ENCODE results near the gene ADAM12. TPM values are rescaled to one million over a fixed set of nuclear protein-coding genes. Genes with fewer than 3 reads are reported as not detected.

Gene ADAM12
- total RNA-seq, 2 donors from 2014 or later = 0.27 to 2.2 TPM

DNA sequence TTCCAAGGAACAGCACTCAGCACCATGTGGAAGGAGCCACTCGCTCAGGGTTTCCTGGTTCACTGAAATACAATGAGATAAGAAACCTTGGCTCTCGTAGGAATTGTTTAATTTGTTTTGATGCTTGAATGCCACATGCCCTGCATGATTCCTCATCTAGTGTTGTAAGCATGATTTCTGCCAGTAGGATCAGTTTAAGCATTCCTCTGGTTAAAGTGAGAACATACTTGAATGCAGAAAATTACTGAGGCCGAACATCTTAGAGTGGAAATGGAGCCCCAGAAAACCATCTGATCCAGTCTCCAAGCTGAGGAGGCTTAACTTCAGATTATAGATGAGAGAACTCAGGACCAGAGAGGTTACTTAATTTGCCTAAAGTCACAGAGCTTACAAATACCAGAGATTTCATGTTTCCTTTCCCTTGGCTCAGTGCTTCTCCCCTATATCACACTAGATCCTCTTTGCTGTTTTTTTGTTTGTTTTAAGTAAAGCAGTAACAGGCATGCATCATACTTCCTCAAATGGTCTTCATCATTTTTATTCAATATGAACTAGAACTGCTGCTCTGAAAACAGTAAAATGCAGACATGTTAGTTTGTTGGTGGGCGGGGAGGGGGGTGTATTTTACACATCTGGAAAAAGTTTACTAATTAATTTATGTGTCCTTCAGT, 125.1 kb downstream of the ADAM12 start:
- Histone ChIP-seq H3K4me1 (ENCODE audit: control insufficient read depth in 1 of 2, low read depth in 2 of 2) (no peaks in the 10 kb centered on the region), H3K9me3 (no peaks in the 10 kb centered on the region), H3K36me3 (no peaks in the 10 kb centered on the region), H3K4me3 (no peak overlapping the region), H3K27ac (no peak overlapping the region), H3K27me3 (replicated peaks; ENCODE audit: insufficient read depth) (no peaks in the 10 kb centered on the region)
- no peak for DNase-seq (ENCODE audit: low spot score)
- no peak for ATAC-seq (ENCODE audit: insufficient number of reproducible peaks, low FRiP score, low read depth)
- TF ChIP-seq, protein P1, sequence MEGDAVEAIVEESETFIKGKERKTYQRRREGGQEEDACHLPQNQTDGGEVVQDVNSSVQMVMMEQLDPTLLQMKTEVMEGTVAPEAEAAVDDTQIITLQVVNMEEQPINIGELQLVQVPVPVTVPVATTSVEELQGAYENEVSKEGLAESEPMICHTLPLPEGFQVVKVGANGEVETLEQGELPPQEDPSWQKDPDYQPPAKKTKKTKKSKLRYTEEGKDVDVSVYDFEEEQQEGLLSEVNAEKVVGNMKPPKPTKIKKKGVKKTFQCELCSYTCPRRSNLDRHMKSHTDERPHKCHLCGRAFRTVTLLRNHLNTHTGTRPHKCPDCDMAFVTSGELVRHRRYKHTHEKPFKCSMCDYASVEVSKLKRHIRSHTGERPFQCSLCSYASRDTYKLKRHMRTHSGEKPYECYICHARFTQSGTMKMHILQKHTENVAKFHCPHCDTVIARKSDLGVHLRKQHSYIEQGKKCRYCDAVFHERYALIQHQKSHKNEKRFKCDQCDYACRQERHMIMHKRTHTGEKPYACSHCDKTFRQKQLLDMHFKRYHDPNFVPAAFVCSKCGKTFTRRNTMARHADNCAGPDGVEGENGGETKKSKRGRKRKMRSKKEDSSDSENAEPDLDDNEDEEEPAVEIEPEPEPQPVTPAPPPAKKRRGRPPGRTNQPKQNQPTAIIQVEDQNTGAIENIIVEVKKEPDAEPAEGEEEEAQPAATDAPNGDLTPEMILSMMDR (IDR thresholded peaks at IDR 0.05) = no peak

DNA sequence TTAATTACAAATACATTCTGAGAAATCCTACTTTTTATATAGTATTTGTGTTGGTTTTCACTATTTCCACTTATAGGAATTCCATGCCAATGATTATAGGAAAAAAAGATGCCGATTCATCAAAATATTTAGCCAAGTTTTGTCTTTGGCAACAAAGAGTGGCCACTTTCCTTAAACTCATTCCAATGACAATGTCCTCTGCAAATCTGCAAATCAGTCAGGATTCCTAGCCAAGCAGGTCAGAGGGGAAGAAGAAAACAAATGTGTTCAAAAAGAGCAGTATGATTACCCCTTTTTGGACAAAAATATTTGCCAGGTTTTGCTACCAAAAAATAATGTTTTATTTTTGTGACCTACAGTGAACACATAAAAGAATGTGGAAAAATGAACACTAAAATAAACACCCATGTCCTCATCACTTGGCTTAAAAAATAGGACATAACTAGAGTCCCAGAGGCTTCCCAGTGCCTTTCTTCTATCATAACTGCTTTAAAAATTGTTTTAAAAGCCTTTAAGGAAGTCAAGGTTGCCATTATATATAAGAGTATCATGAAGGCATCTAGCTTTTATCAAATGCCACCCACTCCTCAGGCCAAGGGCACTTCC, 125.9 kb downstream of the ADAM12 start:
- H3K36me3 ChIP-seq = no peaks in the 10 kb centered on the region
- H3K4me3 ChIP-seq = no peak overlapping the region
- ATAC-seq (ENCODE audit: insufficient number of reproducible peaks, low FRiP score, low read depth) (no peak), DNase-seq (ENCODE audit: low spot score) (no peak)
- no peaks in the 10 kb centered on the region for H3K9me3 ChIP-seq
- TF ChIP-seq, protein P1 (IDR thresholded peaks at IDR 0.05) = no peak
- no peak overlapping the region for H3K27ac ChIP-seq
- H3K4me1 ChIP-seq (ENCODE audit: control insufficient read depth in 1 of 2, low read depth in 2 of 2) = no peaks in the 10 kb centered on the region
- no peaks in the 10 kb centered on the region for H3K27me3 ChIP-seq (replicated peaks; ENCODE audit: insufficient read depth)

DNA sequence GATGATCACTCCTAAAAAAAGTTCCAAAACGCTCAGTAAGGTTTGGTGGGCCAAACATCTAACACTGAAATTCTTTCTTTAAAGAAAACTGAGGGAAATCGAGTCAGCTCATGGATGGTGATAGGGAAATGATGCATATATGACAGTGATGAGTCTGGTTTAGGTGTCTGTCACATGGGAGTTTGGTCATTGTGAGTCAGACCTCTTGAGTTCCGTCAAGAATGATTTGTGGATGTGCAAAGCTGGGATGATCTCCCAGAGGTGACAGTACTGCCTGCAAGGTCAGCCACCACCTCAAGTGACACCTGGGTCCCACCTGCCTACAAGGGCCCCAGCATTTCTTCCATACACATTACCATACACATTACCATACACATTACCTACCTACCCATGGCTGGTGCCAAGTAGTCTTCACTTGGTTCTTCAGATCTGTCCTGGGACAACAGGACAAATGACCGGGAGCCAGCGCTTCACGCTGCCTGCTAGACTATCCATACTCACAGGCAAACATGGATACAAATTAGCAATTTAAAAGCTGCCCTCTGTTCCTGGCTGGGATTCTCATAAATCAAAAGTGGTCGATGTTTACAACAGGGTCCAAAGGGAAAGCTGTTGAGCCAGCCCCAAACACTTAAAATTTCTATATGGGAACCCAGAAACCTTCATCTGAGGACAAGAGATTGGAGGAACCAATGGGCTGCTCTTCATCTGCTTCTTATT, 128.4 kb downstream of the ADAM12 start:
- TF ChIP-seq, protein P1 (IDR thresholded peaks at IDR 0.05) = no peak
- Histone ChIP-seq H3K27ac (no peak overlapping the region), H3K4me3 (no peak overlapping the region), H3K9me3 (no peaks in the 10 kb centered on the region), H3K36me3 (no peaks in the 10 kb centered on the region), H3K4me1 (ENCODE audit: control insufficient read depth in 1 of 2, low read depth in 2 of 2) (no peaks in the 10 kb centered on the region), H3K27me3 (replicated peaks; ENCODE audit: insufficient read depth) (no peaks in the 10 kb centered on the region)
- DNase-seq (ENCODE audit: low spot score) = no peak
- no peak for ATAC-seq (ENCODE audit: insufficient number of reproducible peaks, low FRiP score, low read depth)

DNA sequence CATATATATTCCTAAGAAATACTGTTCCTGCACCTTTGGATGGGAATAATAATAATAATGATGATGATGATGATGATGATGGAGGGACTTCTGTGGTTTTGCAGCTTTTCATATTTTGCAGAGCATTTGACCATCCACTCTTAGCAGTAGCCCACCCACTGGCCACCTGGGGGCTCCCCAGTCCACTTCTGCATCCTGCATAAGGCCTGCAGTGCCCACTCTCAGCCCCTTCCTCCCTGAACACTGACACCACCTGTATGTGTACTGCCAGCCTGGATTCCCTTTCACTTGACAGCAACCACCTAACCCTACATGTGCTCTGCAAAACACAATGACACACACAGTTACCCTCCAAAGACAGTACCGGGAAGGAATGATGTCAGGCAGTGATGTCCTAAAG, 131.4 kb downstream of the ADAM12 start:
- no peak overlapping the region for H3K27ac ChIP-seq
- DNase-seq (ENCODE audit: low spot score) = no peak
- TF ChIP-seq, protein P1 (IDR thresholded peaks at IDR 0.05) = no peak
- H3K4me3 ChIP-seq = no peak overlapping the region
- H3K4me1 ChIP-seq (ENCODE audit: control insufficient read depth in 1 of 2, low read depth in 2 of 2) = peaks cover 0 to 9% of the 10 kb centered on the region in 2 donors
- H3K36me3 ChIP-seq = no peaks in the 10 kb centered on the region
- ATAC-seq (ENCODE audit: insufficient number of reproducible peaks, low FRiP score, low read depth) = no peak
- H3K9me3 ChIP-seq = no peaks in the 10 kb centered on the region
- H3K27me3 ChIP-seq (replicated peaks; ENCODE audit: insufficient read depth) = no peaks in the 10 kb centered on the region

DNA sequence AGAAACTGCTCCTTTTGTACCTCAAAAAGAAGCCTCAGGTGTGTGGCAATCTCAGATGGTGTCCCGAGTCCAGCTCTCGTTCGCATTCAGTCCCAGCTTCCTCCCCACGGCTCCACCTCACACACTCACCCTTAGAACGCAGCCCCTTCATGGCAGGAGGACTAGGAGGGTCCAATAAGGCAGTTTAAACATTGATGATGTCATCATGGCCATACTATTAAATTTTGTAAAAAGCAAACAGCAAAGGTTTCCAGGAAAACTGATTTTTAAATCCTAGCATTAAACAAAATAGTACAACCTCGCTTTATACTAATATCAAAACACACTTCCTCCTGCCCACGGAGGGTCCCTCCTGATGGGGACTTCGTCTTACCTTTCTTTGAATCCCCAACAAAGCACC, 133.0 kb downstream of the ADAM12 start:
- no peak for ATAC-seq (ENCODE audit: insufficient number of reproducible peaks, low FRiP score, low read depth)
- Histone ChIP-seq H3K36me3 (no peaks in the 10 kb centered on the region), H3K27me3 (replicated peaks; ENCODE audit: insufficient read depth) (no peaks in the 10 kb centered on the region), H3K4me3 (no peak overlapping the region), H3K27ac (no peak overlapping the region), H3K9me3 (no peaks in the 10 kb centered on the region), H3K4me1 (ENCODE audit: control insufficient read depth in 1 of 2, low read depth in 2 of 2) (peaks cover 0 to 9% of the 10 kb centered on the region in 2 donors)
- TF ChIP-seq, protein P1 (IDR thresholded peaks at IDR 0.05) = no peak
- DNase-seq (ENCODE audit: low spot score) = no peak
